OCI-LY3 (cell line): ENCODE results near the gene SC5D.

Experiments
- CTCF ChIP-seq: fragments of 200-600, 300-600 bp; sonication (generic); IDR thresholded peaks from 2 replicates; pipeline ENCODE4 v1.5.1; 2014; ENCODE audit warnings: antibody characterized with exemption, low read length, low read depth
- EZH2phosphoT487 ChIP-seq: fragments of 200-600 bp; shearing (Covaris generic); IDR thresholded peaks from 2 replicates; pipeline ENCODE4 v1.6.1; 2018; ENCODE audit warnings: antibody characterized with exemption, mixed run types, low read depth

- no peak for TF ChIP-seq CTCF
- no peak for TF ChIP-seq EZH2phosphoT487
Observed at GRCh38 chr11:121282386-121282785, 10.2 kb upstream of the SC5D start.
